Measurements from ENCODE around the gene ORC6.

Gene ORC6

GRCh38 chr16:46706642-46707041, 17.2 kb downstream of the ORC6 start:
- Histone ChIP-seq H3K27me3 (ENCODE audit: insufficient read depth, poor library complexity, severe bottlenecking) (no peaks in the 10 kb centered on the region), H3K4me3 (replicated peaks; ENCODE audit: insufficient read depth, low read length) (no peak overlapping the region), H3K27ac (replicated peaks) (no peak overlapping the region)
- DNase-seq (ENCODE audit: low read depth in 1 of 2, low spot score in 1 of 2): no peak
- no peak for TF ChIP-seq SPI1 (IDR thresholded peaks at IDR 0.05; ENCODE audit: borderline replicate concordance, low read depth)
- TF ChIP-seq GABPA (IDR thresholded peaks at IDR 0.05; ENCODE audit: low read depth): no peak
- TF ChIP-seq CTCF (IDR thresholded peaks at IDR 0.05; ENCODE audit: insufficient read depth, low read length): no peak
- TF ChIP-seq POLR2AphosphoS5 (IDR thresholded peaks at IDR 0.05; ENCODE audit: low read depth): no peak

- Histone ChIP-seq H3K4me3 (replicated peaks; ENCODE audit: insufficient read depth, low read length) (no peak overlapping the region), H3K27me3 (ENCODE audit: insufficient read depth, poor library complexity, severe bottlenecking) (no peaks in the 10 kb centered on the region), H3K27ac (replicated peaks) (no peak overlapping the region)
- TF ChIP-seq SPI1 (IDR thresholded peaks at IDR 0.05; ENCODE audit: borderline replicate concordance, low read depth) (0 out of 2 replicates have a peak, but pooled peaks have one; percentile 14), CTCF (IDR thresholded peaks at IDR 0.05; ENCODE audit: insufficient read depth, low read length) (no peak)
- no peak for DNase-seq (ENCODE audit: low read depth in 1 of 2, low spot score in 1 of 2)
Measured at GRCh38 chr16:46709469-46710005, 20.1 kb downstream of the ORC6 start.

- no peak overlapping the region for H3K27ac ChIP-seq (replicated peaks)
- H3K4me3 ChIP-seq (replicated peaks; ENCODE audit: insufficient read depth, low read length): no peak overlapping the region
- peak in 1 of 2 experiments; percentile 39 for DNase-seq (ENCODE audit: low read depth in 1 of 2, low spot score in 1 of 2)
- no peak for TF ChIP-seq SPI1 (IDR thresholded peaks at IDR 0.05; ENCODE audit: borderline replicate concordance, low read depth)
- TF ChIP-seq REST (IDR thresholded peaks at IDR 0.05; ENCODE audit: insufficient replicate concordance, low read depth): no peak
- no peak for TF ChIP-seq POLR2AphosphoS5 (IDR thresholded peaks at IDR 0.05; ENCODE audit: low read depth)
- TF ChIP-seq GABPA (IDR thresholded peaks at IDR 0.05; ENCODE audit: low read depth): no peak
- TF ChIP-seq CTCF (IDR thresholded peaks at IDR 0.05; ENCODE audit: insufficient read depth, low read length): no peak
- H3K27me3 ChIP-seq (ENCODE audit: insufficient read depth, poor library complexity, severe bottlenecking): no peaks in the 10 kb centered on the region
Measured at GRCh38 chr16:46711106-46712058, 21.9 kb downstream of the ORC6 start.

GRCh38 chr16:46712911-46713310, 23.5 kb downstream of the ORC6 start:
- peak in 1 of 2 experiments; percentile 44 for DNase-seq (ENCODE audit: low read depth in 1 of 2, low spot score in 1 of 2)
- Histone ChIP-seq H3K27ac (replicated peaks) (peak overlapping the region; percentile 8; the same call in 1 of the 2 replicates), H3K4me3 (replicated peaks; ENCODE audit: insufficient read depth, low read length) (no peak overlapping the region), H3K27me3 (ENCODE audit: insufficient read depth, poor library complexity, severe bottlenecking) (no peaks in the 10 kb centered on the region)
- peak; percentile 33; the same call in 1 of the 2 replicates for TF ChIP-seq SPI1 (IDR thresholded peaks at IDR 0.05; ENCODE audit: borderline replicate concordance, low read depth)
- no peak for TF ChIP-seq POLR2AphosphoS5 (IDR thresholded peaks at IDR 0.05; ENCODE audit: low read depth)
- TF ChIP-seq REST (IDR thresholded peaks at IDR 0.05; ENCODE audit: insufficient replicate concordance, low read depth): no peak
